H9 (cell line): ENCODE results near the gene ANP32B. TPM values are rescaled to one million over a fixed set of nuclear protein-coding genes. Genes with fewer than 3 reads are reported as not detected.

Experiments
- DNase-seq: peaks from one replicate; pipeline ENCODE4 v3.0.0-alpha.2; 2017
- H2AFZ ChIP-seq: one replicate; pipeline ENCODE4 v1.6.1; 2013; ENCODE audit warnings: mild to moderate bottlenecking, low read length, control low read depth, moderate library complexity
- H2AK5ac ChIP-seq: 2 replicates; pipeline ENCODE4 v1.6.1; 2013; ENCODE audit warnings: low read length, control low read depth, mixed read lengths; ENCODE audit not compliant: insufficient read length
- H2BK120ac ChIP-seq: one replicate; pipeline ENCODE4 v1.6.1; 2013; ENCODE audit warnings: low read depth, mild to moderate bottlenecking, low read length, control low read depth, inconsistent platforms; ENCODE audit not compliant: poor library complexity, severe bottlenecking
- H2BK12ac ChIP-seq: 2 replicates; pipeline ENCODE4 v1.6.1; 2013; ENCODE audit warnings: low read length, control low read depth, mixed read lengths, low read depth; ENCODE audit not compliant: insufficient read length
- H2BK15ac ChIP-seq: 2 replicates; pipeline ENCODE4 v1.6.1; 2013; ENCODE audit warnings: low read depth, low read length, control low read depth
- H2BK20ac ChIP-seq: one replicate; pipeline ENCODE4 v1.6.1; 2013; ENCODE audit warnings: low read depth, mild to moderate bottlenecking, low read length, control low read depth, inconsistent platforms; ENCODE audit not compliant: poor library complexity, severe bottlenecking
- H2BK5ac ChIP-seq: 2 replicates; pipeline ENCODE4 v1.6.1; 2013; ENCODE audit warnings: low read length, control low read depth, mixed read lengths; ENCODE audit not compliant: insufficient read length
- H3K14ac ChIP-seq: 2 replicates; pipeline ENCODE4 v1.6.1; 2013; ENCODE audit warnings: low read length, control low read depth; ENCODE audit not compliant: insufficient read depth
- H3K18ac ChIP-seq: 2 replicates; pipeline ENCODE4 v1.6.1; 2013; ENCODE audit warnings: low read depth, mild to moderate bottlenecking, mixed read lengths, low read length, control low read depth; ENCODE audit not compliant: insufficient read length
- H3K23ac ChIP-seq: 2 replicates; pipeline ENCODE4 v1.6.1; 2013; ENCODE audit warnings: low read length, control low read depth, mixed read lengths, low read depth; ENCODE audit not compliant: insufficient read length
- H3K23me2 ChIP-seq: 2 replicates; pipeline ENCODE4 v1.6.1; 2013; ENCODE audit warnings: low read depth, mild to moderate bottlenecking, mixed read lengths, low read length, control low read depth; ENCODE audit not compliant: insufficient read length, poor library complexity, severe bottlenecking
- H3K27ac ChIP-seq: 2 replicates; pipeline ENCODE4 v1.5.1; 2013; ENCODE audit warnings: low read length, control low read depth, mixed read lengths, low read depth; ENCODE audit not compliant: insufficient read length
- H3K27me3 ChIP-seq: 2 replicates; pipeline ENCODE4 v1.6.1; 2013; ENCODE audit warnings: low read length, control low read depth, inconsistent platforms; ENCODE audit not compliant: insufficient read depth
- H3K4ac ChIP-seq: 2 replicates; pipeline ENCODE4 v1.6.1; 2013; ENCODE audit warnings: low read depth, mild to moderate bottlenecking, control low read depth, inconsistent platforms, low read length, moderate library complexity
- H3K4me1 ChIP-seq: 2 replicates; pipeline ENCODE4 v1.6.1; 2013; ENCODE audit warnings: low read length, control low read depth, inconsistent platforms; ENCODE audit not compliant: insufficient read depth
- H3K4me2 ChIP-seq: 2 replicates; pipeline ENCODE4 v1.6.1; 2013; ENCODE audit warnings: low read length, control low read depth, mixed read lengths; ENCODE audit not compliant: insufficient read length, insufficient read depth
- H3K56ac ChIP-seq: 2 replicates; pipeline ENCODE4 v1.6.1; 2013; ENCODE audit warnings: low read depth, mild to moderate bottlenecking, mixed read lengths, low read length, control low read depth; ENCODE audit not compliant: insufficient read length
- H3K79me1 ChIP-seq: 2 replicates; pipeline ENCODE4 v1.6.1; 2013; ENCODE audit warnings: low read depth, mild to moderate bottlenecking, moderate library complexity, low read length, control low read depth, inconsistent platforms; ENCODE audit not compliant: insufficient read depth, poor library complexity, severe bottlenecking
- H3K79me2 ChIP-seq: 2 replicates; pipeline ENCODE4 v1.6.1; 2013; ENCODE audit warnings: low read length, control low read depth, inconsistent platforms; ENCODE audit not compliant: insufficient read depth
- H3K9ac ChIP-seq: 2 replicates; pipeline ENCODE4 v1.6.1; 2013; ENCODE audit warnings: low read length, control low read depth, mixed read lengths; ENCODE audit not compliant: insufficient read length; ENCODE audit errors: extremely low read depth
- H3K9me3 ChIP-seq: one replicate; pipeline ENCODE4 v1.6.1; 2013; ENCODE audit warnings: low read depth, low read length, inconsistent platforms; ENCODE audit not compliant: control insufficient read depth
- H3T11ph ChIP-seq: one replicate; pipeline ENCODE4 v1.6.1; 2013; ENCODE audit warnings: mild to moderate bottlenecking, low read length, control low read depth, inconsistent platforms
- H4K20me1 ChIP-seq: one replicate; pipeline ENCODE4 v1.6.1; 2013; ENCODE audit not compliant: control insufficient read depth, insufficient read length, insufficient read depth
- H4K5ac ChIP-seq: 2 replicates; pipeline ENCODE4 v1.6.1; 2013; ENCODE audit warnings: low read depth, mild to moderate bottlenecking, mixed read lengths, low read length, control low read depth; ENCODE audit not compliant: insufficient read length
- H4K8ac ChIP-seq: replicated peaks from 2 replicates; pipeline ENCODE4 v1.6.1; 2013; ENCODE audit warnings: low read length, control low read depth, mixed read lengths, low read depth; ENCODE audit not compliant: insufficient read length
- H4K91ac ChIP-seq: 2 replicates; pipeline ENCODE4 v1.6.1; 2013; ENCODE audit warnings: low read depth, mild to moderate bottlenecking, moderate library complexity, mixed read lengths, low read length, control low read depth; ENCODE audit not compliant: insufficient read length
- H3K27ac Mint-ChIP-seq, 3 experiments: 2 replicates in 2 of 3; 3 replicates in 1 of 3; pipeline ENCODE4 v1.8.0; 2020 to 2021; ENCODE audit warnings: mixed read lengths in 3 of 3, mild to moderate bottlenecking in 1 of 3, moderate library complexity in 1 of 3
- H3K27me3 Mint-ChIP-seq: 2 replicates; pipeline ENCODE4 v1.8.0; 2021; ENCODE audit warnings: low read depth, mild to moderate bottlenecking, moderate library complexity, mixed read lengths
- H3K36me3 Mint-ChIP-seq, 3 experiments: 2 replicates in 2 of 3; 3 replicates in 1 of 3; pipeline ENCODE4 v1.8.0; 2020 to 2021; ENCODE audit warnings: low read depth in 3 of 3, mixed read lengths in 3 of 3; ENCODE audit not compliant: insufficient read depth in 1 of 3
- H3K4me1 Mint-ChIP-seq, 2 experiments: 2 replicates each; pipeline ENCODE4 v1.8.0; 2020; ENCODE audit warnings: mixed read lengths in 2 of 2
- H3K4me3 Mint-ChIP-seq, 2 experiments: 2 replicates in 1 of 2; 3 replicates in 1 of 2; pipeline ENCODE4 v1.8.0; 2020 to 2021; ENCODE audit warnings: mild to moderate bottlenecking in 2 of 2, mixed read lengths in 2 of 2, moderate library complexity in 1 of 2
- H3K9me3 Mint-ChIP-seq, 2 experiments: 2 replicates in 1 of 2; 3 replicates in 1 of 2; pipeline ENCODE4 v1.8.0; 2020; ENCODE audit warnings: mild to moderate bottlenecking in 2 of 2, mixed read lengths in 2 of 2, moderate library complexity in 1 of 2
- CTCF ChIP-seq: fragments of 200-600 bp; sonication (generic); conservative IDR thresholded peaks from 3 replicates; pipeline ENCODE4 v1.8.0; 2021; ENCODE audit warnings: antibody characterized with exemption, mild to moderate bottlenecking
- WGBS: extraction: QIAGEN DNeasy Blood & Tissue Kit; methylation state at CpG from one replicate; pipeline ENCODE4 v1.1.7; 2013; ENCODE audit warnings: missing lambda C conversion rate, low lambda C conversion rate, mixed read lengths; ENCODE audit not compliant: insufficient read length; ENCODE audit errors: extremely low coverage; 5-methylcytosine and 5-hydroxymethylcytosine counted together
- total RNA-seq: library from RNA; stranded (reverse); gene quantifications from 2 replicates; pipeline ENCODE4 v1.2.1, GENCODE V29; 2021

Gene ANP32B
- total RNA-seq, 1 experiment from 2014 or later, result 91.6 TPM

DNA sequence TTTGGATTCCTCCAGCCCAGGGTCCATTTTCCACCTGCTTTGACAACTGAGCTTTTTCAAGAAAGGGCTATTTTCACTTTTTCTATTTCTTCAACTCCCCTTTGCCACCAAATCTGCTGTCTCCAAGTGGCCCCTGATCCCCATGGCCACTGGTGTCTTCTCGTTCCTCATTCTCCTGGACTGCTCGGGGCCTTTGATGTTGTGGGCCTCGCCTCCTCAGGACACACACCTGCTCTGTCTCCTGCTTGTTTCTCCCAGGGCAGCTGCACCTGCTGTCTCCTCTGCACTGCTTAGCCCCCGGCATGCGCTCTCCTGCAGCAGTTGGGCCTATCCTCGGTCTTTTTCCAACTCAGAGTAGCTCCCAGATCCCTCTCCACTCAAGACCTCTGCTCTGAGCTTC, 57.1 kb downstream of the ANP32B start:
- Histone ChIP-seq H2BK20ac (no peak overlapping the region), H3K9ac (no peak overlapping the region), H3K79me2 (no peaks in the 10 kb centered on the region), H3K4me1 (no peaks in the 10 kb centered on the region), H3K14ac (no peak overlapping the region), H3K27me3 (no peaks in the 10 kb centered on the region), H4K91ac (no peak overlapping the region), H3K18ac (no peak overlapping the region), H3K23me2 (no peaks in the 10 kb centered on the region), H3K56ac (no peak overlapping the region), H3K23ac (no peak overlapping the region), H2BK120ac (no peak overlapping the region), H2AFZ (no peak overlapping the region), H4K5ac (no peak overlapping the region), H3K9me3 (no peaks in the 10 kb centered on the region), H2AK5ac (no peak overlapping the region), H4K20me1 (no peaks in the 10 kb centered on the region), H3K79me1 (no peaks in the 10 kb centered on the region), H3K4ac (no peak overlapping the region), H2BK5ac (no peak overlapping the region), H2BK15ac (no peak overlapping the region), H2BK12ac (no peak overlapping the region), H3T11ph (no peak overlapping the region), H4K8ac (no peak overlapping the region), H3K27ac (no peak overlapping the region), H3K4me2 (no peak overlapping the region)
- Mint-ChIP-seq H3K36me3 (no peaks in the 10 kb centered on the region), H3K27me3 (peaks cover 28% of the 10 kb centered on the region), H3K9me3 (no peaks in the 10 kb centered on the region), H3K4me3 (no peak overlapping the region), H3K4me1 (peaks cover 9 to 10% of the 10 kb centered on the region in 2 experiments), H3K27ac (no peak overlapping the region)
- no CpG with 5 or more reads among the region's 6 CpGs for WGBS
- DNase-seq, result no peak
- TF ChIP-seq CTCF, result no peak
